Measurements from ENCODE around the gene NCOA1.
A peak's percentile ranks its signal among the peaks of the same experiment; 100 is the strongest.
"Not testable (repeated sequence)": the region's sequence is repeated elsewhere in the genome, so short reads cannot be mapped to it uniquely, and the experiment has no call there.

The NCOA1 gene

DNA sequence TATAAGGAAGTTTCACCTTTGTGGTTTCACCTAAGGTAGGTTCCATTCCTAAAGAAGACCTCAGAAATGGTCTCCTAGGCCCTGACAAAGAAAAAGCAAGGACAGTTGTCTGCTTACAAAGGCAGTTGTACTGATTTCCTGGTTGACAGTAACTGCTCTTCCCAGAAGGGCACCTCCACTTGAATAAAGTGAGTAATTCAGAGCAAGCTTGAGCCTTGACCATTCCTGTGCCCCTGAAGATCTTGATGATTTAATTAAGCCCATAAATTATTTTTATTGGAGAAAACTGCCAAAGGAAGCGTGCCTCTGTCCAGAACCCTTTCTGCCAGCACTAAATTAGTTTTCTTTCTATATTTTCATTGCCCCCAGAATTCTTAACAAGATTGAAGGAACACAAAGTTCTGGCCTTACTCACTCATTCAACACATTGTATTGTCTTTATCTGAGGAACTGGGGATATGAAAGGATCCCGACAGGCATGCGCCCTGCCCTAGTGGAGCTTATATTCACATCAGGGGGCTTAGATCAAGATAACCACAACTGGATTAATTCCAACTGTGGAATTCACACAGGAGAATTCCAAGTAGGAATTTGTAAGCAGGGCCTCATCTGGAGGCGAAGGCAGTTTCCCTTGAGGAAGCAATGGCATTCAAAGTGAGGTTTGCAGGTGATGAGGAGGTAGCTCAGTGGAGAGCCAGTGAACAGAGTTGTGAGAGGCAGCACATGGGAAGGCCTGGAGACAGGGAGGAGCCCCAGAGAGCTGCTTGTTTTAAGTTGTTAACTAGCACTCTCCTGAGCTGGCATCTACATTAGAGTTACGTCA, 280.9 kb downstream of the NCOA1 start:
- DNase-seq (ENCODE audit: low read depth in 1 of 2, low spot score in 1 of 2) = no peak

- DNase-seq (ENCODE audit: low read depth in 1 of 2, low spot score in 1 of 2) = no peak
Observed at GRCh38 chr2:24774373-24774772, 283.3 kb downstream of the NCOA1 start.

DNA sequence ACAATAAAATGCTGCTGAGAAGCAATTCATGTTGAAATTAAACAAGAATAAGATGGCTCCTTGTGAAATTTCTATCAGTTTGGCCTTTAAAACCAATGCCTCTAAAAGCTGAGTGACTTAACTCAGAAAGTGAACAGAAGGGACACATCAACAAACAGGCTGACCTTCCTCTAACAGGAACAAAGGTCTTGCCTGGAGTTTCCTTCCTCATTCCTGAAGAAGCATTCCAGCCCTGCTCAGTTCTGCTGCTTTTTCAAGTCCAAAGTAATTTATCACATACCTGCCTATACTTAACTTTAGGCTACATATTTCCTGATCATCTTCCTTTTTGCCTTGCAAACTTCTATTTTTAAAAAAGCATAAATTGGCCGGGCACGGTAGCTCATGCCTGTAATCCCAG, 288.1 kb downstream of the NCOA1 start:
- no peak for DNase-seq (ENCODE audit: low read depth in 1 of 2, low spot score in 1 of 2)

DNA sequence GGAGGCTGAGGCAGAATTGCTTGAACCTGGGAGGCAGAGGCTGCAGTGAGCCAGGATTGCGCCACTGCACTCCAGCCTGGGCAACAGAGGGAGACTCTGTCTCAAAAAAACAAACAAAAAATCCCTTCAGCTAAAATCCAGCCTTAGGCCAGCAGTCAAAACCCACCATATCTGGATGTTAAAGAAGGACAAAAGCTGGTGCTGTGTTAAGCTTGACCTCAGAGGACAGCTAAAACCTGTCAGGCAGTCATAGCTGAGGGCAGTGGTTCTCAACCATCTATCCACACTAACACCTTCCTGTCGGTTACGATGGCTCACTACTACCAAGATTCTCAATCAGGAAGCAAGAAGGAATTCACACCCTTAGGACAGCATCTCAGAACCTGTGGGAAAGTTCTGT, 292.6 kb downstream of the NCOA1 start:
- no peak for DNase-seq (ENCODE audit: low read depth in 1 of 2, low spot score in 1 of 2)

GRCh38 chr2:24785671-24786321, 294.7 kb downstream of the NCOA1 start:
- no peak for DNase-seq (ENCODE audit: low read depth in 1 of 2, low spot score in 1 of 2)

- DNase-seq (ENCODE audit: low read depth in 1 of 2, low spot score in 1 of 2) = no peak
Observed at GRCh38 chr2:24787532-24787931, 296.5 kb downstream of the NCOA1 start.

DNA sequence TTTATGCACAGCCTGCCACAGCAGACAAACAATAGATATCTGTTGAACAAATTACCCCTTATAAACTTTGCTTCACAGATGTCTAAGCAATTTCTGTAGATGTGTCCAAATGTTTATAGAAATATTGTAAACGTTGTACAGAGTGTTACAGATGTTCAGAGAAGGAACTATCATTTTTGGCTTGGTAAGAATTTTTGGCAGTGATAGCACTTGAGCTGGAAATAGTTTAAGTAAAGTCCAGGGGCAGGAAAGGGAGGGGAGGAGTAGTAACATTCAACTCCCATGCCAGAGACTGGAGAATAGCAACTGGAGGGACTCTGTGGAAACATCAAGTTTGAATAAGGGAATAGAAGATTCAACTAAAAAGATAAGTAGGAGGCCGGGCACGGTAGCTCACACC, 297.8 kb downstream of the NCOA1 start:
- DNase-seq (ENCODE audit: low read depth in 1 of 2, low spot score in 1 of 2) = no peak

DNA sequence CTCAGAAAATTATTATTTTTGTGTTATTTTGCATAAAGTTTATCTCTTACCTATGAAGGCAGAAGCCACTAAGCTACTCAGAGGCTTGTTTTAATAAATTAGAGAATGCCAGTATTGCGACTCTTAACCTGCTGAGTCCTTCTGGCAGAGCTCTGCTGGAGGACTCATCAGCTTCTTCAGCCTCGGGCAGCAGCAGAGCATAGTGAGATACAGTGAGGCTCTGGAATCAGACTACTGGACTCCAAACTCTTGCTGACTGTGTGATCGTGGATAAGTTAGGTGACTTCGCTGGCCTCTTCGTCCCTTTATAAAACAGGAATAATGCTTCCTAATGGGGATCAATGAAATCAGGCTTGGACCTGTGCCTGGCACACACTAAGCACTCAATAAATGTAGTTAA, 300.4 kb downstream of the NCOA1 start:
- no peak for DNase-seq (ENCODE audit: low read depth in 1 of 2, low spot score in 1 of 2)

DNA sequence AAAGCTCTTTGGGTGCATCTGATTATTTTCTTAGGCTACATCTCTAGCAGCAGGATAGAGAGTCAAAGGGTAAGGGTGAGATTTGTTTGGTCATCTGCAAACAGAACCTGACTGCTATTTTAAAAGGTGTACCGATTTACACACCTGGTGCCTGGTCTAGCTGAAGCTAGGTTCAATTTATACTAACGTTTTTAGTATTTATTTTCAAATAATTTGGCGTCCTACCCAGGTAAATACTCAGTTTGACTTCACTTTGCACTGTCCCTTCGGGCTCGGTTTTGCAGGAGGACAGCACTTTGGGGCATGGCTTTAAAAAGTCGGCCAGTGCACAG, 301.5 kb downstream of the NCOA1 start:
- DNase-seq (ENCODE audit: low read depth in 1 of 2, low spot score in 1 of 2) = no peak

- DNase-seq (ENCODE audit: low read depth in 1 of 2, low spot score in 1 of 2) = peak; percentile 85 to 90
Observed at GRCh38 chr2:24792874-24793760, 302.1 kb downstream of the NCOA1 start, which contains the start of the genes CENPO and PTRHD1. CENPO (plus strand) TSS chr2:24793425; CDS start chr2:24793920, 495 bp downstream. PTRHD1 (minus strand) TSS chr2:24793391; CDS start chr2:24793377, 14 bp downstream.

DNA sequence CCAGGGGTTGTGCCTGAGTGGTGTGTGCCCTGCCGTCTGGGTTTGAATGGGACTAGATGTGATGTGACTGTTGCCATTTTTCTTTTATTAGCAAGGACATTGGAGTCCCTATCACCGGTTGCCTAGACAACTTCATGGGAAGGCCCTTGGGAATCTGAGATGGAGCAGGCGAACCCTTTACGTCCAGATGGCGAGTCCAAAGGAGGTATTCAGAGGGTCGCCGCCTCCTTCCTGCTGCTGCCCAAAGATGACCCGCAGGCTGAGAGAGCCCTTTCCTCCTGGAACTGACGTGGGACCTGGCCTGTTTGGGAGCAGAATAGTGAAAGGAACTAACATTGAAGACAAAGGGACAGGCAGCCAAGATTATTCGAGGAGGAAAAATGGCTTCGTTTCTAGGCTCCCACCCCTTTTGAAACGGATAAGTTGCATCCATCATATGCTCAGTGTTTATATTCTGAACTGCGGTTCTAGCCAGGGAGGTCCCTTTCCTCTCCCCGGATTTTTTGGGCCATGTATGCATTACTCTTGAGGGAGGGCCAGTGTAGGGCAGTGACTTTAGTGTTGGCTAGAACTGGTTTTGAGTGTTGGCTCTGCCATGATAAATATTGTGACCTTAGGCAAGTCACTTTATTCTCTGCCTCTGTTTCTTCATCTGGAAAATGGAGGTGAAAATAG, 302.8 kb downstream of the NCOA1 start:
- DNase-seq (ENCODE audit: low read depth in 1 of 2, low spot score in 1 of 2) = no peak

DNA sequence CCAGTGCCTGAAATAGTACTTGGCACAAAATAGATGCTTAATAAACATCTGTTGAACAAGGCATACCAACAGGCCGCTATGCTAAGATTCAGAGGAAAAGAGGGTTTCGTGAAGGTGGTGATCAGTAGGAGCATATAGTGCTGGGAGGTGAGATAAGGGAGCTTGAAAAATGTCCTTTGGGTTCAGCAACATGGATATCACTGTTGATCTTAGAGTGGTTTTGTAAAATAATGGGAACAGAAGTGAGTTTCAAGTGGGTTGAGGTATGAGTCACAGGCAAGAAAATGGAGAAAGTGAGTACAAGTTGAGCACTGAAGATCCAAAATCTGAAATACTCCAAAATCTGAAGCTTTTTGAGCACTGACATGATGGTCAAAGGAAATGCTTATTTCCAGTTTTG, 306.6 kb downstream of the NCOA1 start:
- DNase-seq (ENCODE audit: low read depth in 1 of 2, low spot score in 1 of 2) = no peak

- not testable (repeated sequence) for DNase-seq (ENCODE audit: low read depth in 1 of 2, low spot score in 1 of 2)
Observed at GRCh38 chr2:24800487-24800886, 309.4 kb downstream of the NCOA1 start.

DNA sequence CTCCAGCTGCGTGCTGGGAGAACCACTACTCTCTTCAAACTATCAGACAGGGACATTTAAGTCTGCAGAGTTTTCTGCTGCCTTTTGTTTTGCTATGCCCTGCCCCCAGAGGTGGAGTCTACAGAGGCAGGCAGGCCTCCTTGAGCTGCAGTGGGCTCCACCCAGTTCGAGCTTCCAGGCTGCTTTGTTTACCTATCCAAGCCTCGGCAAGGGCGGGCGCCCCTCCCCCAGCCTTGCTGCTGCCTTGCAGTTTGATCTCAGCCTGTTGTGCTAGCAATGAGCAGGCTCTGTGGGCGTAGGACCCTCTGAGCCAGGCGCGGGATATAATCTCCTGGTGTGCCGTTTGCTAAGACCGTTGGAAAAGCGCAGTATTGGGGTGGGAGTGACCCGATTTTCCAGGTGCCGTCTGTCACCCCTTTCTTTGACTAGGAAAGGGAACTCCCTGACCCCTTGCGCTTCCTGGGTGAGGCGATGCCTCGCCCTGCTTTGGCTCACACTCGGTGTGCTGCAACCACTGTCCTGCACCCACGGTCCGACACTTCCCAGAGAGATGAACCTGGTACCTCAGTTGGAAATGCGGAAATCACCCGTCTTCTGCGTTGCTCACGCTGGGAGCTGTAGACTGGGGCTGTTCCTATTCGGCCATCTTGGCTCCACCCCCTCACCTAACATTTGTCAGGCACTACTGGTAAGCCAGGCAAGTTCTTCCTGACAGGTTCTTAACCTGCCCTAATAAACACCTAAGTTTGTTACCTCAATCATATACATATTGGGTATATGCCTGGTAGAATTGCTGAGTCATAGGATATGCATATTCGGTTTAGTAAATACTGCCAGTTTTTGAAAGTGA, 315.0 kb downstream of the NCOA1 start:
- not testable (repeated sequence) for DNase-seq (ENCODE audit: low read depth in 1 of 2, low spot score in 1 of 2)

GRCh38 chr2:24806661-24807036, 315.6 kb downstream of the NCOA1 start:
- DNase-seq (ENCODE audit: low read depth in 1 of 2, low spot score in 1 of 2) = no peak

GRCh38 chr2:24809316-24810007, 318.4 kb downstream of the NCOA1 start:
- DNase-seq (ENCODE audit: low read depth in 1 of 2, low spot score in 1 of 2) = no peak

DNA sequence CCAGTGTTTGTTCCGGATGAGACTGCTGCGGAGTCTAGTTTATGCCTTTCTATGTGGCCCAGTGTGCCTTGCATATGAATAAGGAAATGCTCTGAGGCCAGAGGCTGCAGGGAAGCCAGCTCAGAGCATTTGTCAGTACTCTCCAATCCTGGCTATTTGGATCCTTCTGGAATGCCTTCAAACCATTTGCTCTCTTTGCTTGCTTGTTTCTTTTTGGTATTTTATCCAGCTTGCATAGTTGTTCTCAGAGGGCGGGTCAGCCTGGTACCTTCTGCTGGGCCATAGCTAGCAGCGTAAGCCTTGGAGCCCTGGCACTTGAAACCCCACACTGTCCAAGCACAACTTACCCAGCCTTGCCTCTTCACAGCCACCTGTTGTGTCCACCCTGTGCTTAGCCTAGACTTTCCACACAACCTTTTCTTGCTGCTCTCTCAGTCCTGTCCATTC, 322.7 kb downstream of the NCOA1 start:
- no peak for DNase-seq (ENCODE audit: low read depth in 1 of 2, low spot score in 1 of 2)

GRCh38 chr2:24814516-24814915, 323.5 kb downstream of the NCOA1 start:
- no peak for DNase-seq (ENCODE audit: low read depth in 1 of 2, low spot score in 1 of 2)

GRCh38 chr2:24815171-24815570, 324.1 kb downstream of the NCOA1 start:
- DNase-seq (ENCODE audit: low read depth in 1 of 2, low spot score in 1 of 2) = no peak

DNA sequence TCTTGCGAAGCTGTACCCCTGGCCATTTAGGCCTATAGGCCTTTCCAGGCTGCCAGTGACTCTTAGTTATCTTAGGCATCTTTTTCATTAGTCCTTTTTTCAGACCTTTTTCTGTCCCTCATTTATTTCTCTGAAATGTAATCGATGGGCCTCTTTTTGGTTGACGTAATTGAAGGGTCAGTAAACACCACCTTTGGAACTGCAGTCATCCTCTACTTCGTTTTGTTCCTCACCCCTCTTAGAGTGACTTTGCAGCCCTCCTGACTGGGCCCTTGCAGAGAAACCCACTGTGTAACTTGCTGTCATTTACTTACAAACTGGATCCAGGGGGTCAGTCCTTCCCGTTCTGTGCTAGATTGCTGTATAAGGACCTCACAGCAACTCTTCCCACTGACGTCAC, 325.4 kb downstream of the NCOA1 start:
- no peak for DNase-seq (ENCODE audit: low read depth in 1 of 2, low spot score in 1 of 2)
